Kidney (tissue), 14 donors: ENCODE results near the gene CRYBA4. TPM values are rescaled to one million over a fixed set of nuclear protein-coding genes. Genes with fewer than 3 reads are reported as not detected.

ENCODE experiments used
- DNase-seq, 5 donors: peaks; one replicate each; pipeline ENCODE4 v3.0.0-alpha.2; 2013 to 2020
- FAIRE-seq: peaks from 2 replicates; lab custom pipeline; 2012; peaks lifted over from hg19 to GRCh38; lab: Jason Lieb, UNC
- H3K27ac ChIP-seq, 2 donors: one replicate each; pipeline ENCODE4 v1.7.0; 2013; ENCODE audit warnings: low read depth in 2 of 2, low read length in 2 of 2, inconsistent platforms in 1 of 2
- H3K27me3 ChIP-seq: one replicate; pipeline ENCODE4 v1.7.1; 2013; ENCODE audit warnings: low read length, inconsistent platforms; ENCODE audit not compliant: control insufficient read depth, insufficient read depth
- H3K36me3 ChIP-seq, 3 donors: one replicate each; pipeline versions ENCODE4 v1.7.0 to v1.7.1; 2013; ENCODE audit warnings: low read length in 3 of 3, control low read depth in 1 of 3, inconsistent platforms in 1 of 3; ENCODE audit not compliant: insufficient read depth in 3 of 3, control insufficient read depth in 2 of 3
- H3K4me1 ChIP-seq, 3 donors: one replicate each; pipeline versions ENCODE4 v1.7.0 to v1.7.1; 2013; ENCODE audit warnings: low read length in 3 of 3, inconsistent platforms in 1 of 3, low read depth in 1 of 3; ENCODE audit not compliant: control insufficient read depth in 2 of 3, insufficient read depth in 2 of 3
- H3K4me3 ChIP-seq, 3 donors: one replicate each; pipeline versions ENCODE4 v1.7.0 to v1.8.1; 2013; ENCODE audit warnings: low read length in 3 of 3, control low read depth in 1 of 3, inconsistent platforms in 1 of 3
- H3K9ac ChIP-seq, 3 donors: one replicate each; pipeline versions ENCODE4 v1.7.0 to v1.7.1; 2013; ENCODE audit warnings: low read length in 3 of 3, control low read depth in 1 of 3, inconsistent platforms in 1 of 3
- H3K9me3 ChIP-seq, 3 donors: one replicate each; pipeline versions ENCODE4 v1.7.0 to v1.7.1; 2013; ENCODE audit warnings: low read length in 3 of 3, control low read depth in 1 of 3, inconsistent platforms in 1 of 3; ENCODE audit not compliant: control insufficient read depth in 2 of 3, insufficient read depth in 1 of 3
- intact Hi-C: fragments of 100-400 bp; cut with DNase I; formaldehyde crosslinking; loops from one replicate; pipeline ENCODE4 v1.11.1; 2022
- polyA plus RNA-seq: library from polyadenylated mRNA; stranded (reverse); fragments of 350-450 nt; fragmentation: Illumina TruSeq; extraction: RNeasy Lipid Tissue Mini Kit (QIAGEN cat#74804); gene quantifications from one replicate; pipeline ENCODE4 v1.2.3, GENCODE V29; 2014; ENCODE audit warnings: low read depth, low replicate concordance; ENCODE audit not compliant: insufficient read depth
- total RNA-seq: library from RNA; stranded (reverse); fragmentation: NEBNext Ultra II Directional; extraction: Animal tissue kit (Norgen Biotek cat#: 25700); gene quantifications from one replicate; pipeline ENCODE4 v1.2.1, GENCODE V29; 2021
- TF ChIP-seq, protein P1 (sequence below): IDR thresholded peaks from 3 replicates; pipeline ENCODE4 v1.5.1; 2012; ENCODE audit warnings: mild to moderate bottlenecking, moderate library complexity, borderline replicate concordance; ENCODE audit not compliant: insufficient read depth; ENCODE audit errors: extremely low read depth
- donor health status: control.
- donor health status: control.
- donor health status: control.
- donor health status: control.
- donor health status: control.
- donor health status: DM: yes; HTN: yes; CAD: no.
- donor health status: Normal renal cell carcinoma (clear cell type).

The CRYBA4 gene
- total and polyA plus RNA-seq, 2 donors from 2014 or later = 0.41 TPM; not detected in 1

- H3K27ac ChIP-seq = no peak overlapping the region
- DNase-seq (peak in 2 of 5 donors; percentile 2 to 34), FAIRE-seq (no peak)
- peaks cover 0 to 13% (median 4%) of the 10 kb centered on the region in 3 donors for H3K4me1 ChIP-seq
- H3K9me3 ChIP-seq = no peaks in the 10 kb centered on the region
- H3K36me3 ChIP-seq = no peaks in the 10 kb centered on the region
- H3K9ac ChIP-seq = no peak overlapping the region
- intact Hi-C loops = no loop called here
- TF ChIP-seq, protein P1, sequence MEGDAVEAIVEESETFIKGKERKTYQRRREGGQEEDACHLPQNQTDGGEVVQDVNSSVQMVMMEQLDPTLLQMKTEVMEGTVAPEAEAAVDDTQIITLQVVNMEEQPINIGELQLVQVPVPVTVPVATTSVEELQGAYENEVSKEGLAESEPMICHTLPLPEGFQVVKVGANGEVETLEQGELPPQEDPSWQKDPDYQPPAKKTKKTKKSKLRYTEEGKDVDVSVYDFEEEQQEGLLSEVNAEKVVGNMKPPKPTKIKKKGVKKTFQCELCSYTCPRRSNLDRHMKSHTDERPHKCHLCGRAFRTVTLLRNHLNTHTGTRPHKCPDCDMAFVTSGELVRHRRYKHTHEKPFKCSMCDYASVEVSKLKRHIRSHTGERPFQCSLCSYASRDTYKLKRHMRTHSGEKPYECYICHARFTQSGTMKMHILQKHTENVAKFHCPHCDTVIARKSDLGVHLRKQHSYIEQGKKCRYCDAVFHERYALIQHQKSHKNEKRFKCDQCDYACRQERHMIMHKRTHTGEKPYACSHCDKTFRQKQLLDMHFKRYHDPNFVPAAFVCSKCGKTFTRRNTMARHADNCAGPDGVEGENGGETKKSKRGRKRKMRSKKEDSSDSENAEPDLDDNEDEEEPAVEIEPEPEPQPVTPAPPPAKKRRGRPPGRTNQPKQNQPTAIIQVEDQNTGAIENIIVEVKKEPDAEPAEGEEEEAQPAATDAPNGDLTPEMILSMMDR = no peak
- H3K27me3 ChIP-seq = no peaks in the 10 kb centered on the region
- no peak overlapping the region for H3K4me3 ChIP-seq
These were observed 45.6 kb upstream of the CRYBA4 start for GRCh38 chr22:26576026-26576680.

- Histone ChIP-seq H3K9ac (no peak overlapping the region), H3K36me3 (no peaks in the 10 kb centered on the region), H3K4me3 (no peak overlapping the region), H3K27me3 (no peaks in the 10 kb centered on the region), H3K27ac (no peak overlapping the region), H3K9me3 (no peaks in the 10 kb centered on the region), H3K4me1 (peaks cover 0 to 13% (median 4%) of the 10 kb centered on the region in 3 donors)
- TF ChIP-seq, protein P1 = no peak
- intact Hi-C loops = no loop called here
- DNase-seq (no peak), FAIRE-seq (no peak)
These were observed 44.7 kb upstream of the CRYBA4 start for GRCh38 chr22:26577081-26577480.

DNA sequence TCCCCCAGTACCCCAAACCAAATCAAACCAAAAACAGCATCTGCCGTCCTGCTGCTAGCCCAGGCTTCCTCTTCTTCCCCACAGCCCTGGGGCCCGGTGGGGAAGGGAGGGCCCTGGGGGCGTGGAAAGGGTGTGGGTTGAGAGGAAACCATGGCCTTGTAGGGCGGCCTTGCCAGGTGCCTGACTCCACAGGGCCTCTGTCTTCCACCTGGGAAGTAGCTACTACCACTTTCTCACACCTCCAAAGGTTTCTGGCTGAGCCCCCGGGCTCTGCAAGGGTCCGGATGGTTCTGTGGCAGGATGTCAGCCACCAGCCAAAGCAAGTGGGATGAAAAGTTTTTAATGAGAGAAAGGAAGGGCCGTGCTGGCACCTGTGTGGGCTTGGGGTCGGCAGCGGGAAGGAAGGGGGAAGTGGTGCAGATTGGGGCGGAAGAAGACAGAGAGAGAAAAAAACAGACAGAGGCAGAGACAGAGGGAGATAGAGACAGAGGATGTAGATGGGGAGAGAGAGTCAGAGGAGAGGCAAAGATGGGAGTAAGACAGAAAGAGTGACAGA, 42.4 kb upstream of the CRYBA4 start:
- no peak for FAIRE-seq
- no peak overlapping the region for H3K4me3 ChIP-seq
- intact Hi-C loops = no loop called here
- peaks cover 0 to 4% (median 0%) of the 10 kb centered on the region in 3 donors for H3K36me3 ChIP-seq
- H3K9ac ChIP-seq = no peak overlapping the region
- no peaks in the 10 kb centered on the region for H3K9me3 ChIP-seq
- H3K4me1 ChIP-seq = peaks cover 0 to 6% (median 0%) of the 10 kb centered on the region in 3 donors
- DNase-seq = no peak
- no peak overlapping the region for H3K27ac ChIP-seq
- no peaks in the 10 kb centered on the region for H3K27me3 ChIP-seq
- TF ChIP-seq, protein P1 = no peak
